Measurements from ENCODE around the gene LRP1B. TPM values are rescaled to one million over a fixed set of nuclear protein-coding genes. Genes with fewer than 3 reads are reported as not detected.
"Not testable (repeated sequence)": the region's sequence is repeated elsewhere in the genome, so short reads cannot be mapped to it uniquely, and the experiment has no call there.

Gene LRP1B
- total RNA-seq, 3 donors from 2014 or later, result not detected

DNA sequence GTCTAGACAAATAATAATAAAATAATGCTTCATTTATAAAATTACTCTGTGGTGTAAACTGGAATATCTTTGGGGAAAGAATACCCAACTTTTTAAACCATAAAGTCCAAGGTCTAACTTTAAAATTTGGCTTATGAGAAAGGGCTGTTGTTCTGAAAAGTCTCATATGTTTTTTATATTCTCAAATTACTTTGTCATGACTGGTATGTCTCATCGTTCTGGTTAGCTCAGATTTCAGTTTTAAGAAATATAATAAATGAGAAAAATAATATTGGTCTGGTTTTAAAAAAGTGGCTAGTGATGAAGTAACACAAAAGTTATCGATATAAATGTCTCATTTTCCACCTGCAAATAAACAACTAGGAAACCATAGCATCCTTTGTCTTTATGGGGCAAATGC lies 1658.1 kb downstream of the LRP1B start:
- no peak for ATAC-seq
- H3K36me3 Mint-ChIP-seq (ENCODE audit: insufficient read depth), result no peaks in the 10 kb centered on the region
- peaks cover 7% of the 10 kb centered on the region for H3K9me3 Mint-ChIP-seq
- no peak for DNase-seq
- H3K27me3 Mint-ChIP-seq (ENCODE audit: low read depth), result no peaks in the 10 kb centered on the region
- H3K4me1 Mint-ChIP-seq (ENCODE audit: low read depth), result no peaks in the 10 kb centered on the region
- H3K4me3 Mint-ChIP-seq, result no peak overlapping the region

DNA sequence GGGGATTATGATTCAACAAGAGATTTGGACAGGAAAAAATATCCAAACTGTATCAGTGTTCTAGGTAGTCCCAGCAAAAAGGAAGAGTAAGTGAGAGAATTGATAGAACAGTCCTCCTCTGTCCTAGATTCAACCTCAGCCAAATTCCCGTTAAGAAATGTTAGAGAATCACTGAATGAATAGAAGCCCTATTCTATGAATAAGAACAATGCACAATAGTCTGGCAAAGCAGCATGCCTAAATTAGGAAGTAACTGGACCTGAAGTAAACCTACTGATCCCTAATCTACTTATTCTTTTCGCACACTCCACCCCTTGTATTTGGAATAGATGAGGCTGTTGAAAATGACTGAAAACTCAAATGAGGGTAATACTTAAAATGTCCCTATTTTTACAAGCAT lies 1665.5 kb downstream of the LRP1B start:
- ATAC-seq, result no peak
- Mint-ChIP-seq H3K36me3 (ENCODE audit: insufficient read depth) (no peaks in the 10 kb centered on the region), H3K9me3 (peaks cover 4% of the 10 kb centered on the region), H3K4me3 (no peak overlapping the region), H3K27me3 (ENCODE audit: low read depth) (no peaks in the 10 kb centered on the region), H3K4me1 (ENCODE audit: low read depth) (no peaks in the 10 kb centered on the region)
- no peak for DNase-seq

DNA sequence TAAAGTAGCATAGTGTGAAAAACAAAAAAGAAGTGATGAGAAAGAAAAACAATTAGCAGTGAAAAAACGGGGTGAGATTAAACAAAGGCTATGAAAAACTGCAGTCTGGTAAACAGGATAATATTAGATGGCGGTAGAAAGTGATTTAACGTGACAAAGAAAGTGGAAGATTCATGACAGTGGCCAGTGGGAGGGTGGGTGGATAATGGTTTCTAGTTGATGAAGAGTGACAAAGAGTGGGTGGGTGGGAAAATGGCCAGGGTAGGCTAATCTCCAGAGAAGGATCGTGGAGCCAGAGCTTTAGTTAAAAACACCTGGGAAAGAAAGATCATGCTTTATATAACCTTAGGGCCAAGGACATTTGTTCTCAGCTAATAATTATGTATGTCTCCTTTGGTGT lies 1667.8 kb downstream of the LRP1B start:
- ATAC-seq (no peak), DNase-seq (no peak)
- Mint-ChIP-seq H3K36me3 (ENCODE audit: insufficient read depth) (no peaks in the 10 kb centered on the region), H3K4me3 (no peak overlapping the region), H3K4me1 (ENCODE audit: low read depth) (no peaks in the 10 kb centered on the region), H3K9me3 (no peaks in the 10 kb centered on the region), H3K27me3 (ENCODE audit: low read depth) (no peaks in the 10 kb centered on the region)

DNA sequence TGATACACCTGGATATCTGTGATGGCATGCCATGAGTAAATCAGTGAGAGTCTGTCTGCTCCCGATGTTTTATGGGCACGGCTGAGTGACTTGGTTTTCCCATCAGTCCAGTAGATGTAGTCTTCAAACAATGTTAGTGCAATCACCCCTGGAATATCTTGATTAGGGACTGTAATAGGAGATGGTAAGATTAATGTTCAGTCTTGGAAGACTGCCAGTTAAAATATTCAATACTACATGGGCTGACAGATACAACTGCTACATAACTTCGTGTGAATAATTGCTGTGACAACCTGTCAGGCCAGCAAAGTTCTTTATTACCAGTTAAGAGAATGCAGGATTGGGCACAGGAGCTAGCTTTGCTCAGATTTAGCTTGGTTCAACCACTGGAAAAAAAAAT lies 1673.3 kb downstream of the LRP1B start:
- H3K4me1 Mint-ChIP-seq (ENCODE audit: low read depth), result no peaks in the 10 kb centered on the region
- peaks cover 4% of the 10 kb centered on the region for H3K9me3 Mint-ChIP-seq
- H3K27me3 Mint-ChIP-seq (ENCODE audit: low read depth), result no peaks in the 10 kb centered on the region
- DNase-seq, result no peak
- no peak for ATAC-seq
- no peak overlapping the region for H3K4me3 Mint-ChIP-seq
- no peaks in the 10 kb centered on the region for H3K36me3 Mint-ChIP-seq (ENCODE audit: insufficient read depth)

DNA sequence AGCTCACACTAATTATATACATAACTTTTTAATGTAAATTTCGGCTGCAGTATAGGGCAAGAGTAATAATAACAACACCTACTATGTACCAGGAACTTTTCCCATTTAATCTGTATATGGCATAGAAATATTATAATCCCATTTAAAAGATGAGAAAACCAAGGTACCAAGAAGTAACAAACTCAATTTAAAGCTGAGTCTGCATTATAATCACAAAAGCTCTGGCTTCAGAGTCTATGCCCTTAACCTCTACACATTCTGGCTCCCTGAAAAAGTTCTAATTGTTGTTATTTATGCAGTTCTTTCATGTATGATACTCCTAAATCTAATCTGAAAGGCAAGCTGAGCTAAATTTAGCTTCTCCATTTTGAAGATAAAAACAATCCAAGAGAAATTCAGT lies 1675.5 kb downstream of the LRP1B start:
- H3K4me3 Mint-ChIP-seq, result no peak overlapping the region
- H3K9me3 Mint-ChIP-seq, result peaks cover 4% of the 10 kb centered on the region
- ATAC-seq (no peak), DNase-seq (no peak)
- H3K27me3 Mint-ChIP-seq (ENCODE audit: low read depth), result no peaks in the 10 kb centered on the region
- no peaks in the 10 kb centered on the region for H3K36me3 Mint-ChIP-seq (ENCODE audit: insufficient read depth)
- H3K4me1 Mint-ChIP-seq (ENCODE audit: low read depth), result no peaks in the 10 kb centered on the region

DNA sequence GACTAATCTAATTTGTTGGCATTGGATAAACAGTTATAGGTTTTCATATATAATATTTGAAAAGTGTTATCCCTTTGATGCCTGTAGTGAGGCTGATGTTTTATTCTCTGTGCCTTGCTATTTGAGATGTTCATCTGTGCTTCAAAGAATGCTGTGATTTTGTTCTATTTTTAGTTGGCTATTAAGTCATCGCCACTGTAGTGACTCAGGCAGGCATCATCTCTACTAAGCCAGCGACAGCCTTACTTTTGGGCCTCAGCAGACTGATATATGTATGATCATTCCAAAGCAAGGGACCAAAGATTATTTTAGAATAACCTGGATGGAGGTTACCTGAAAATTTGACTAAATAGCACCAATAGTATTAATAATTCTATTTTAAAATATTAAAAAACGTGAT lies 1676.1 kb downstream of the LRP1B start:
- H3K9me3 Mint-ChIP-seq, result peaks cover 4% of the 10 kb centered on the region
- H3K36me3 Mint-ChIP-seq (ENCODE audit: insufficient read depth), result no peaks in the 10 kb centered on the region
- no peaks in the 10 kb centered on the region for H3K27me3 Mint-ChIP-seq (ENCODE audit: low read depth)
- H3K4me1 Mint-ChIP-seq (ENCODE audit: low read depth), result no peaks in the 10 kb centered on the region
- DNase-seq, result no peak
- no peak overlapping the region for H3K4me3 Mint-ChIP-seq
- no peak for ATAC-seq

DNA sequence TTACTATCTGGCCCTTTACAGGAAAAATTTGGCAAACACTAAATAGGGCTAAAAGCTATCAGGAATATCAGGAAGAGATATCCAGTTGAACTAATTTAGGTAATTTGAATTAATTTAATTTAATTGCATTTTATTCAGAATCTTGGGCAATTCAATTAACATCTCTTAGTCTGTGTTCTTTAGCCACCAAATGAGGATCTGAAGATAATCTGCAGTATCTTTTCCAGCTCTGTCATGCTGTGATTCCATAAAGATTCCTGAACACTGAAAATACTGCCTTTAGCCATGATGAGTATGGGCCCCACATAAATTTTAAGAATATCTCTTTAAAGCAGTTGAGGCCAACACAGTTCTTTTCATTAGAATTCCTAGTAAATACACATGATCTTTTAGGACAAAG lies 1679.5 kb downstream of the LRP1B start:
- H3K36me3 Mint-ChIP-seq (ENCODE audit: insufficient read depth), result no peaks in the 10 kb centered on the region
- no peaks in the 10 kb centered on the region for H3K4me1 Mint-ChIP-seq (ENCODE audit: low read depth)
- H3K9me3 Mint-ChIP-seq, result peaks cover 3% of the 10 kb centered on the region
- no peaks in the 10 kb centered on the region for H3K27me3 Mint-ChIP-seq (ENCODE audit: low read depth)
- ATAC-seq (no peak), DNase-seq (no peak)
- no peak overlapping the region for H3K4me3 Mint-ChIP-seq

DNA sequence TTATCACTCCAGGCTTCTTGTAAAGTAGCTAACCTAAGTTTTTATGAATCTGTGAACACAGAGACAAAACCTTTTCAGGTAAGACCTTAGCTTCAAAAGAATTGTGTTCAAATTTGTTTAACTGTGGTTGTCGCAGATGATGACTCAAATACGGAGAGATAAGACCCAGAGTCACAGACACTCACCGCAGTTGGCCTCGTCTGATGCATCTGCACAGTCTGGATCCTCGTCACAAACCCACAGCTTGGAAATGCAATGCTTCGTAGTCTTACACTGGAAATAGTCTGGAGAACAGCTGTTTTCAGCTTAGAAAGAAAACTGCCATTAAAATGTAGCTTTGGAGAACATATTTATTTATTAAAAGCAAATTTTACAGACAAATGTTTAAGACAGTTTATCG lies 1688.5 kb downstream of the LRP1B start:
- Mint-ChIP-seq H3K4me3 (no peak overlapping the region), H3K9me3 (peaks cover 3% of the 10 kb centered on the region), H3K4me1 (ENCODE audit: low read depth) (no peaks in the 10 kb centered on the region), H3K27me3 (ENCODE audit: low read depth) (no peaks in the 10 kb centered on the region), H3K36me3 (ENCODE audit: insufficient read depth) (no peaks in the 10 kb centered on the region)
- DNase-seq (no peak), ATAC-seq (no peak)

DNA sequence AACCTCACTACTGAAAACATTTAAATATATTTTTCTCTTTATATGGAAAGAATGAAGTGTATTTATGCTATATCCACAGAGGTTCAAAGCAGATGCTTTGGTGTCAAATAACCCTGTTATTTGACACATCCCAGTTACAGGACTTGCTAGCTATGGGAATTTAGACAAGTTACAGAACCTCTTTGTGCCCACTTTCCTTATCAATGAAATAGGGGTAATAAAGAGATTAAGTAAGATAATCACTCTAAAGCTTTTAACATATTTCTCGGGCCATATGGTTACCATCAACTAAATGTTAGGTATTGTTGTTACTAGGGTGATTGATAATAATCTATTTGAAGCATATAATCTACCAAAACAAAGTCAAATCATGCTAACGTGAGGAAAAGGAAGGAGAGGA lies 1690.0 kb downstream of the LRP1B start:
- ATAC-seq (no peak), DNase-seq (no peak)
- Mint-ChIP-seq H3K36me3 (ENCODE audit: insufficient read depth) (no peaks in the 10 kb centered on the region), H3K9me3 (peaks cover 6% of the 10 kb centered on the region), H3K27me3 (ENCODE audit: low read depth) (no peaks in the 10 kb centered on the region), H3K4me1 (ENCODE audit: low read depth) (no peaks in the 10 kb centered on the region), H3K4me3 (no peak overlapping the region)

DNA sequence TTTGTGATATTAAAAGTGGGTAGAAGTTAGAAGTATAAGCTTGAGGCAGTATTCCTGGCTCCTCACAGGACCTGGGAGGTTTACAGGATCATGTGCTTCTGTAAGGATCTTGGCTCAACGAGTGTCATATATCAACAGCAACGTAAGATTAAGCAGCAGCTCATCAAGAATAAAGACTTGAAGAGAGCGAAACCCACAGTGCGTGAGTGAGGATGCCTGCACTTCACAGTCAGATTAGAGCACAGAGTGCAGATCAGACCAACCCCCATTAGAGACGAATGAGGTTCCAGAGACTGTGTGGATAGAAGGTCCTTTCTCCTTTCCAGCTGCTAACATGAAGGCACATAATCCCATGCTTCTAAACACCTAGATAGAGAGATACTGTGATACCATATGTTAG lies 1693.9 kb downstream of the LRP1B start:
- ATAC-seq (no peak), DNase-seq (no peak)
- no peaks in the 10 kb centered on the region for H3K36me3 Mint-ChIP-seq (ENCODE audit: insufficient read depth)
- H3K9me3 Mint-ChIP-seq, result peaks cover 8% of the 10 kb centered on the region
- no peaks in the 10 kb centered on the region for H3K27me3 Mint-ChIP-seq (ENCODE audit: low read depth)
- no peaks in the 10 kb centered on the region for H3K4me1 Mint-ChIP-seq (ENCODE audit: low read depth)
- H3K4me3 Mint-ChIP-seq, result no peak overlapping the region

DNA sequence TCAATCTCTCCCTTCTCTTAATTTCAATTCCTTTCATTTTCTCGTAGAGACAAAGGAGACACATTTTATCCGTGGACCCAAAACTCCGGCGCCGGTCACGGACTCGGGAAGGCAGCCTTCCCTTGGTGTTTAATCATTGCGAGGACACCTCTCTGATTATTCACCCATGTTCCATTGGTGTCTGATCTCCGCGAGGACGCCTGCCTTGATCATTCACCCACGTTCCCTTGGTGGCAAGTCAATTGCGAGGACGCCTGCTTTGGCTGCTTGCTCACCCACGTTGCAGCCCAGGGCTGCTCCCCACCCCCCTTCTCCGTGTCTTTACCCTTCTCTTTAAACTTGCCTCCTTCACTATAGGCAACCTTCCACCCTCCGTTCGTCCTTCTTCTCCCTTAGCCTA lies 1703.8 kb downstream of the LRP1B start:
- not testable (repeated sequence) for H3K36me3 Mint-ChIP-seq (ENCODE audit: insufficient read depth); H3K9me3 Mint-ChIP-seq; H3K4me3 Mint-ChIP-seq; H3K4me1 Mint-ChIP-seq (ENCODE audit: low read depth); ATAC-seq; H3K27me3 Mint-ChIP-seq (ENCODE audit: low read depth); DNase-seq

DNA sequence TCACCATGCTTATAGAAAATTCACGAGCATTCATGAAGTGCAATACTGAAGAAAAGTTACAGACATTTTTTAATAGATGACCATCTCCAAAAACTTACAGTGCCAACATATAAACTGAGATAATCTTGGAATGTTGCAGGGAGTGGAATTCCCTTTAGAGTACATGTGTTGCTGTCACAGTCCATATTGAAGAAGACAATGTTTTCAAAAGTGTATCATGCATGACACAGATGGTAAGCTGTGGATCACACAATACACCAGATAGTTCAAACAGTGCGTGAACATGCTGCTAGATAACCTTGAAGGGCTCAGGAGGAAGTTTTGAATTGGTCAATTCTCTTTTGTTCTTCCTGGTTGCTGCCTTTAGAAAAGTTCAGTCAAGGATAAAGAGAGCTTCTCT lies 1706.3 kb downstream of the LRP1B start:
- Mint-ChIP-seq H3K4me1 (ENCODE audit: low read depth) (no peaks in the 10 kb centered on the region), H3K27me3 (ENCODE audit: low read depth) (no peaks in the 10 kb centered on the region), H3K4me3 (no peak overlapping the region), H3K9me3 (peaks cover 3% of the 10 kb centered on the region), H3K36me3 (ENCODE audit: insufficient read depth) (no peaks in the 10 kb centered on the region)
- ATAC-seq, result no peak
- DNase-seq, result no peak

DNA sequence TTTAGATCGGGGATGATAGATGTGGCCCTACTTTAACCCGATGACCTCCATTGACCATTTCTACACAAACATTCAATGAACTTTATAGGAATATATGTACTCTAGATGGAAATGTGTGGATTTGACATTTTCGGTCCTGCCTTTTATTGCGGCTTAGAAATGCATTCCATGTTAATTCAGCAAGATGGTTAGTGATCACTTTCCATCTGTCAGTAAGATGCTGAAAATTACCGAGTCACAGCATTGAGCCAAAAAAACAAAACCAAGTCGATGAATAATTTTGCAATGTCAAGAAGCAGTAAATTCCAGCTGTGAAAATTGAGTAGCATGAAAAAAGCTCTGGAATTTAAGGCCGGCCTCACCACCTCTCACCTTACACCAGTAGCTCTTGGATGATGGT lies 1708.1 kb downstream of the LRP1B start:
- peaks cover 13% of the 10 kb centered on the region for H3K9me3 Mint-ChIP-seq
- no peak overlapping the region for H3K4me3 Mint-ChIP-seq
- H3K36me3 Mint-ChIP-seq (ENCODE audit: insufficient read depth), result no peaks in the 10 kb centered on the region
- no peaks in the 10 kb centered on the region for H3K27me3 Mint-ChIP-seq (ENCODE audit: low read depth)
- H3K4me1 Mint-ChIP-seq (ENCODE audit: low read depth), result no peaks in the 10 kb centered on the region
- no peak for DNase-seq
- no peak for ATAC-seq

DNA sequence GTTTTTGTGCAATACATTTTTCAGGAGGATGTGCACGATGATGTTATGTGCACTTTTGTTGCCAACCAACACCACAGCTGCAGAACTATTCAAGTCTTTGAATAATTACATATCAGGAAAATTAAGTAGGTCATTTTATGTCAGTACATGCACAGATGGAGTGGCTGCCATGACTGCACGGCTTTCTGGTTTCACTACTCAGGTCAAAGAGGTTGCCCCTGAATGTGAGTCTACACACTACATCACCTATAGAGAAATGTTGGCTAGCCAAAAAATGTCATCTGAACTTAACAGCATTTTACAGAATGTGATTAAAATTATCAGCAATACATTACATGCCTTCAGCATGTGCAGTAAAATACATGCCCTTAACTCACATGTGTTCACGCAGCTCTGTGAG lies 1713.3 kb downstream of the LRP1B start:
- Mint-ChIP-seq H3K36me3 (ENCODE audit: insufficient read depth) (no peaks in the 10 kb centered on the region), H3K4me1 (ENCODE audit: low read depth) (no peaks in the 10 kb centered on the region), H3K27me3 (ENCODE audit: low read depth) (no peaks in the 10 kb centered on the region), H3K4me3 (no peak overlapping the region), H3K9me3 (peaks cover 15% of the 10 kb centered on the region)
- DNase-seq (no peak), ATAC-seq (no peak)

DNA sequence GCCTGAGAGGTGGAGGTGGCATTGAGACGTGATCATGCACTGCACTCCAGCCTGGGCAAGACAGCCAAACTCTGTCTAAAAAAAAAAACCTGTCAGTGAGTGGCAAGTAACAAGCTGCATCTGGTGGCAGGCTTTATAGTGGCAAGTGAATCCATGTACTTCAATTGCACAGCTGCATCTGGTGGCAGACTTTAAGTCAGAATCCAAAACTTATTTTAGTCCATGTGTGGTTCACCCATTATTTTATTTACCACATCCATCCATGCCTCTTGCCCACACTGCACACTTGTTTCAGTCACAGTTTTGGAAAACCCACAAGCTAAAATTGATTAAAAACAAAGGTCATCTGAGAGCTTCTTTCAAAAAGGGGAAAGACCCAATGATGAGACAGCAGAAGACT lies 1714.2 kb downstream of the LRP1B start:
- H3K27me3 Mint-ChIP-seq (ENCODE audit: low read depth), result no peaks in the 10 kb centered on the region
- peaks cover 15% of the 10 kb centered on the region for H3K9me3 Mint-ChIP-seq
- H3K4me3 Mint-ChIP-seq, result no peak overlapping the region
- ATAC-seq (no peak), DNase-seq (no peak)
- H3K4me1 Mint-ChIP-seq (ENCODE audit: low read depth), result no peaks in the 10 kb centered on the region
- H3K36me3 Mint-ChIP-seq (ENCODE audit: insufficient read depth), result no peaks in the 10 kb centered on the region

DNA sequence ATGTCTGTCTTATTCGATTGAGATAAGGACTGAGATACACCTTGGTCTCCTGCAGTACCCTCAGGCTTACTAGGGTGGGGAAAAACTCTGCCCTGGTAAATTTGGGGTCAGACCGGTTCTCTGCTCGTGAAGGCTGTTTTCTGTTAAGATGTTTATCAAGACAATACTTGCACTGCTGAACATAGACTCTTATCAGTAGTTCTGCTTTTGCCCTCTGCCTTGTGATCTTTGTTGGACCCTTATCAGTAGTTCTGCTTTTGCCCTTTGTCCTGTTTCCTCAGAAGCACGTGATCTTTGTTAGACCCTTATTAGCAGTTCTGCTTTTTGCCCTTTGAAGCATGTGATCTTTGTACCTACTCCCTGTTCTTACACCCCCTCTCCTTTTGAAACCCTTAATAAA lies 1715.8 kb downstream of the LRP1B start:
- ATAC-seq; H3K4me1 Mint-ChIP-seq (ENCODE audit: low read depth); H3K4me3 Mint-ChIP-seq; H3K27me3 Mint-ChIP-seq (ENCODE audit: low read depth); DNase-seq; H3K36me3 Mint-ChIP-seq (ENCODE audit: insufficient read depth): not testable (repeated sequence)
- H3K9me3 Mint-ChIP-seq, result peaks cover 15% of the 10 kb centered on the region

All from activated T-cell treated with anti-CD3 and anti-CD28 coated beads, Interleukin-2, amount 50 U/mL, for 4 hours (primary cell).